Ectodermal cell (in vitro differentiated cells): ENCODE measurements around the gene PTDSS2.
"Not testable (repeated sequence)": the region's sequence is repeated elsewhere in the genome, so short reads cannot be mapped to it uniquely, and the experiment has no call there.

ENCODE experiments used
- H3K27ac ChIP-seq: 2 replicates; pipeline ENCODE4 v1.7.0; 2013; ENCODE audit warnings: mild to moderate bottlenecking, low read depth, low read length; ENCODE audit not compliant: insufficient read depth, poor library complexity, severe bottlenecking
- H3K27me3 ChIP-seq: 2 replicates; pipeline ENCODE4 v1.7.0; 2013; ENCODE audit warnings: mild to moderate bottlenecking, low read length; ENCODE audit not compliant: insufficient read depth, control insufficient read depth, poor library complexity, severe bottlenecking
- H3K36me3 ChIP-seq: one replicate; pipeline ENCODE4 v1.7.0; 2013; ENCODE audit warnings: low read length; ENCODE audit not compliant: control insufficient read depth, insufficient read depth
- H3K4me1 ChIP-seq: one replicate; pipeline ENCODE4 v1.7.0; 2013; ENCODE audit warnings: low read length; ENCODE audit not compliant: control insufficient read depth, insufficient read depth
- H3K4me3 ChIP-seq: 2 replicates; pipeline ENCODE4 v1.7.0; 2013; ENCODE audit warnings: low read depth, low read length, control low read depth; ENCODE audit not compliant: insufficient read depth
- H3K9me3 ChIP-seq: 2 replicates; pipeline ENCODE4 v1.7.0; 2013; ENCODE audit warnings: mild to moderate bottlenecking, low read length, moderate library complexity; ENCODE audit not compliant: control insufficient read depth
- WGBS, 2 experiments: methylation state at CpG; one replicate each; pipeline ENCODE4 v1.1.7; 2013; ENCODE audit warnings: missing lambda C conversion rate in 2 of 2; 5-methylcytosine and 5-hydroxymethylcytosine counted together

The PTDSS2 gene

DNA sequence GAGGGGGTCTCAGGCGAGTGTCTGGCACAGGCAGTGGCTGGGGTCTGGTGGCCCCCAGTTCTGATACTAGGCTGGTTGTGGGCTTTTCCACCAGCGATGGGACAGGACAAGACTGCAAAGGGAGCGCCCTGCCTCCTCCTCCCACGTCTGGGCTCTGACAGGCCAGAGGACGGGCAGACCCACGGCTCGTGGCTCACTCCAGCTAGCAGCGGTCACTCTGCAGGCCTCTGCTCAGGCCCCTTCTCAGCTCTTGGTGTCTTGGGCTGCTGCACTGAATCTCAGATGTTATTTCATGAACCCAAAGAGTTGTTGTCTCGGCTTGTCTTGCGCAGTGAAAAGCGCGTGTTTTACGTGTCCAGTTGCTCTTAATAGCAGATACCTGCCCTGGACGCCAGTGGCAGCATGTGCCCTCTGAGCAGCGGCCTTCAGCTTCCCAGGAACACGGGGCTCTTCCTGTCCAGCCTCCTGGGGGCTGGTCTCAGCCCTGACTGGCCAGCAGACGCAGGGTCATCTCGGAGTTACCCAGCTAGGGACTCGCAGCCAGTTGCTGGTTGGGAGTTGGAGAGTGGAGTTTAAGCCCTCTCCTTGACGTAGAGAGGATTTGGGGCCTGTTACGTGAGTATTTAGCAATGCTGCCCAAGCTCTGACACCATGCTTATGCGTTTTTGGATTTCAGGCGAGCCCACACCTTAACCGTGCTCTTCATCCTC is 9.6 kb downstream of the PTDSS2 start:
- Histone ChIP-seq H3K27ac (no peak overlapping the region), H3K4me3 (no peak overlapping the region), H3K27me3 (no peaks in the 10 kb centered on the region), H3K4me1 (peaks cover 3% of the 10 kb centered on the region), H3K36me3 (no peaks in the 10 kb centered on the region), H3K9me3 (no peaks in the 10 kb centered on the region)
- WGBS, 2 experiments, result 95 to 97% methylated on average over 24 of the region's 24 CpGs

GRCh38 chr11:460331-461199 is 10.5 kb downstream of the PTDSS2 start:
- H3K27ac ChIP-seq, result no peak overlapping the region
- no peak overlapping the region for H3K4me3 ChIP-seq
- WGBS, 2 experiments, result 96% methylated on average over 41 of the region's 41 CpGs
- H3K36me3 ChIP-seq, result no peaks in the 10 kb centered on the region
- H3K4me1 ChIP-seq, result no peaks in the 10 kb centered on the region
- no peaks in the 10 kb centered on the region for H3K27me3 ChIP-seq
- no peaks in the 10 kb centered on the region for H3K9me3 ChIP-seq

DNA sequence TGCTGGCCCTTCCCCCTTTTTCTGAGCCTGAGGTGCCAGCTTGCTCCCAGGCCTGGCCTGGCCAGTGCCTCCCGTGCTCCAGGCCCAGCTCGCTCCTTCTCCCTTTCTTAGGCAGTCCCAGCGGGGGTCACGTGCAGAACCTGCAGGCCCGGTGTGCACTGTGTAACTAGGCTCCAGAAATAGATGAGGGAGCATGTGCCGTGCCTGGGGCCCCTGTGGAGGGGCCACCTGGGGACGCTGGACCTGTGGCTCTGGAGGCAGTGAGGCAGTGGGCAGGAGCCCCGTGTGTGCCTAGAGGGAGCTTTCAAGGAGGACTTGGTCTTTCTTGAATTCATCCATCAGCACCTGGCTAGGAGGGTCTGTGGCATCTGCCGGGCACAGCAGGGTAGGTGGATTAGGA is 11.5 kb downstream of the PTDSS2 start:
- Histone ChIP-seq H3K4me1 (no peaks in the 10 kb centered on the region), H3K9me3 (no peaks in the 10 kb centered on the region), H3K36me3 (no peaks in the 10 kb centered on the region), H3K27ac (no peak overlapping the region), H3K4me3 (no peak overlapping the region), H3K27me3 (no peaks in the 10 kb centered on the region)
- WGBS, 2 experiments, result 91 to 93% methylated on average over 9 of the region's 9 CpGs

DNA sequence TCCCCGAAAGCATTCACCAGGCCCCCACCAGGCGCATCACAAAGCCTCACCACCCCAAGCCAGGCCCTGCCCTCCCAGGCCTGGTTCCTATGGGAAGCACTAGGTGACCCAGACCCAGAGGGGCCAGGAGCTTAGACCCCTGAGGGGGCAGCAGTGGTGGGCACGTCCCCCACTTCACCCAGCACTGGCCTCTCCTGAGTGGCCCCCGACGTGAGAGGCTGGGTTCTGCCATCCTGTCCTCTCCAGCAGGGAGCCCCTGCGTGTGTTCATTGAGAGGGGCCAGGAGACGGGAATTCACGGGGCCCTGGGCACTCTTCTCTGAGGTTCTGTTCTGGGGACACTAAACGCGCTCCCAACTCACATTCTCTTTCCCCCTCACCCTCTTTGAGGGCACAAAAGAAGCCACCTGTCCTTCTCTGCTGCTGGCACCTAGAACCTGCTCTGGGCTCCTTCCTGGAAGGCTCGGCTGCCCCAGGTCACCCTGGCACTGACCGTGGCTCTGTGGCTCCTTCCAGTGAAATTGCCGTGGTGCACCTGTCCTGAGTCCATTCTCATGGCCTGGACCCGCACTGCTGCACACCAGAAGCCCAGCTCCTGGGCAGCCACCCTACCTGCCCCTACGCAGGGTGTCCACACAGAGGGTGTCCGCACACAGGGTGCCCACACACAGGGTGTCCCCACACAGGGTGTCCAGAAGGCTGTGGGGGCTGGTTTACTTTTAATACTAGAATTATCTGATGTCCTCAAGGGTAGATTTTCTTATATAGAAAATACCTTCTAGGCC is 12.2 kb downstream of the PTDSS2 start:
- Histone ChIP-seq H3K9me3 (no peaks in the 10 kb centered on the region), H3K4me3 (no peak overlapping the region), H3K4me1 (no peaks in the 10 kb centered on the region), H3K27me3 (no peaks in the 10 kb centered on the region), H3K36me3 (no peaks in the 10 kb centered on the region), H3K27ac (no peak overlapping the region)
- 95 to 96% methylated on average over 16 of the region's 16 CpGs for WGBS, 2 experiments

DNA sequence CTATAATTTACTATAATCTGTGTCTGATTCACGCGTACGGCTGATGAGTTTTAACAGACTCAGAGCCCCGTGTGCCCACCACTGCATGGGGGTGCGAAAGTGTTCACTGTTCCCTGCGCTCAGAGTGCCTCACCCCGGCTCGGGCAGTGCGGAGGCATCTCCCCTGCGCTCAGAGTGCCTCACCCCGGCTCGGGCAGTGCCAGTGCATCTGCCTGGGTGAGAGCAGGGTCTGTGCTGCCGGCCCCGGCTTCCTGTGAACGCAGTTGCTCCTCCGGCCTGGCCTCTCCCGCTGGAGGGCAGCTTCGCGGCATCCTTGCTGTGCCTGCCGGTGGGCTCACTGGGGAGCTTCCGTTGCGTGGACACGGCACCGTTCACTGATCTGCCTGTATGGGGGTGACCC is 14.2 kb downstream of the PTDSS2 start:
- Histone ChIP-seq H3K27ac (no peak overlapping the region), H3K9me3 (no peaks in the 10 kb centered on the region), H3K4me1 (no peaks in the 10 kb centered on the region), H3K36me3 (no peaks in the 10 kb centered on the region), H3K27me3 (no peaks in the 10 kb centered on the region), H3K4me3 (no peak overlapping the region)
- WGBS, 2 experiments, result 95 to 97% methylated on average over 24 of the region's 24 CpGs

GRCh38 chr11:465896-466530 is 15.9 kb downstream of the PTDSS2 start:
- WGBS, 2 experiments, result 93 to 95% methylated on average over 9 of the region's 9 CpGs
- Histone ChIP-seq H3K4me1 (no peaks in the 10 kb centered on the region), H3K27ac (no peak overlapping the region), H3K9me3 (no peaks in the 10 kb centered on the region), H3K36me3 (no peaks in the 10 kb centered on the region), H3K27me3 (no peaks in the 10 kb centered on the region), H3K4me3 (no peak overlapping the region)

DNA sequence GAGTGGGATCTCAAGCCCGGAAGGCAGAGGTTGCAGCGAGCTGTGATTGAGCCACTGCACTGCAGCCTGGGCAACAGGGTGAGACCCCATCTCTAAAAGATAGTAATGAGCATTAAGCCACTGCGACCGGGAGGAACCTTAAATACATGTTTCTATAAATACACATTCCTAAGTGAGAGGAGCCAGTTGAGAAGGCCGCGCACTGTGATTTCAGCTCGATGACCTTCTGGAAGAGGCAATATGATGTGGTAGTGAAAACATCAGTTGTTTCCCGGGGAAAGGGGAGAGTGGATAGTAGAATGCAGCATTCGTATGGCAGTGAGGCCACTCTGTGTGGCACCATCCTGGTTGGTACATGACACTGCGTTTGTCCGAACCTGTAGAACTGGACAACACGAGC is 18.0 kb downstream of the PTDSS2 start:
- H3K9me3 ChIP-seq, result no peaks in the 10 kb centered on the region
- no peaks in the 10 kb centered on the region for H3K27me3 ChIP-seq
- H3K36me3 ChIP-seq, result no peaks in the 10 kb centered on the region
- H3K4me3 ChIP-seq, result no peak overlapping the region
- WGBS, 2 experiments, result 93 to 96% methylated on average over 12 of the region's 12 CpGs
- H3K4me1 ChIP-seq, result no peaks in the 10 kb centered on the region
- no peak overlapping the region for H3K27ac ChIP-seq

- no peaks in the 10 kb centered on the region for H3K36me3 ChIP-seq
- no peaks in the 10 kb centered on the region for H3K27me3 ChIP-seq
- H3K27ac ChIP-seq, result no peak overlapping the region
Measured at GRCh38 chr11:468493-468892, 18.4 kb downstream of the PTDSS2 start.

DNA sequence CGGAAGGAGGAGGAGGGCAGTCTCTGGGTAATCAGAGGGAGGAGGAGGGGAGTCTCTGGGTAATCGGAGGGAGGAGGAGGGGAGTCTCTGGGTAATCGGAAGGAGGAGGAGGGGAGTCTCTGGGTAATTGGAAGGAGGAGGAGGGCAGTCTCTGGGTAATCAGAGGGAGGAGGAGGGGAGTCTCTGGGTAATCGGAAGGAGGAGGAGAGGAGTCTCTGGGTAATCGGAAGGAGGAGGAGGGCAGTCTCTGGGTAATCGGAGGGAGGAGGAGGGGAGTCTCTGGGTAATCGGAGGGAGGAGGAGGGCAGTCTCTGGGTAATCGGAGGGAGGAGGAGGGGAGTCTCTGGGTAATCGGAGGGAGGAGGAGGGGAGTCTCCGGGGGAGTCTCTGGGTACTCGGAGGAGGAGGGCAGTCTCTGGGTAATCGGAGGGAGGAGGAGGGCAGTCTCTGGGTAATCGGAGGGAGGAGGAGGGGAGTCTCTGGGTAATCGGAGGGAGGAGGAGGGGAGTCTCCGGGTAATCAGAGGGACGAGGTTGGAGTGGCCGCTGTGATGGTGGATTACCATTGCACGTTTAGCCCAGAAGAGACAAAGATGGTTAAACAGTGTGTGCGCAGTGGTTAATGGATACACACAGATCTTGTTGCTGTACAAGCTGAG is 19.1 kb downstream of the PTDSS2 start:
- H3K9me3 ChIP-seq, H3K36me3 ChIP-seq, H3K4me3 ChIP-seq, H3K4me1 ChIP-seq, H3K27ac ChIP-seq, H3K27me3 ChIP-seq: not testable (repeated sequence)
- WGBS, 2 experiments, result 74 to 75% methylated on average over 19 of the region's 19 CpGs

More at GRCh38 chr11:468493-468892, 18.4 kb downstream of the PTDSS2 start:
- Histone ChIP-seq H3K9me3 (no peaks in the 10 kb centered on the region), H3K4me3 (no peak overlapping the region), H3K4me1 (no peaks in the 10 kb centered on the region)
- 89 to 90% methylated on average over 6 of the region's 6 CpGs for WGBS, 2 experiments
